Measurements from ENCODE around the gene SHANK3.

SHANK3 gene

DNA sequence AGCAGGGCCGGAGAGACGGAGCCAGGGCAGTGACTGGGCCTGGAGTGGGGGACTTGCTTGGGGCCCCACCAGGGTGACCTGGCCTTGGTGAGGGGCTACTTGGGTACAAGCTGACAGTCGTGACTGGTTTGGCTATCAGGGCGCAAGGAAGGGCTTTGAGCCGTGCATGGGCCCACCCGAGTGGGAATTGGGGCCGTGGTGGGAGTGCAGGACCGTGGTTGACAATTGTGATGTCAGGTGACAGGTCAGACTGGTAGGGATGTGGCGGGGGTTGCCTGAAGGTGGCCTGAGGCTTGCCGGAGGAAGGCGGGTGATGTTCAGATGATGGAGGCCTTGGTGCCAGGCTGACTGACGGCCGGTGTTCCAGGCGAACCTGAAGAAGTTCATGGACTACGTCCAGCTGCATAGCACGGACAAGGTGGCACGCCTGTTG is 5.6 kb downstream of the SHANK3 start:
- no peak for DNase-seq (ENCODE audit: low read depth in 3 of 3)

DNA sequence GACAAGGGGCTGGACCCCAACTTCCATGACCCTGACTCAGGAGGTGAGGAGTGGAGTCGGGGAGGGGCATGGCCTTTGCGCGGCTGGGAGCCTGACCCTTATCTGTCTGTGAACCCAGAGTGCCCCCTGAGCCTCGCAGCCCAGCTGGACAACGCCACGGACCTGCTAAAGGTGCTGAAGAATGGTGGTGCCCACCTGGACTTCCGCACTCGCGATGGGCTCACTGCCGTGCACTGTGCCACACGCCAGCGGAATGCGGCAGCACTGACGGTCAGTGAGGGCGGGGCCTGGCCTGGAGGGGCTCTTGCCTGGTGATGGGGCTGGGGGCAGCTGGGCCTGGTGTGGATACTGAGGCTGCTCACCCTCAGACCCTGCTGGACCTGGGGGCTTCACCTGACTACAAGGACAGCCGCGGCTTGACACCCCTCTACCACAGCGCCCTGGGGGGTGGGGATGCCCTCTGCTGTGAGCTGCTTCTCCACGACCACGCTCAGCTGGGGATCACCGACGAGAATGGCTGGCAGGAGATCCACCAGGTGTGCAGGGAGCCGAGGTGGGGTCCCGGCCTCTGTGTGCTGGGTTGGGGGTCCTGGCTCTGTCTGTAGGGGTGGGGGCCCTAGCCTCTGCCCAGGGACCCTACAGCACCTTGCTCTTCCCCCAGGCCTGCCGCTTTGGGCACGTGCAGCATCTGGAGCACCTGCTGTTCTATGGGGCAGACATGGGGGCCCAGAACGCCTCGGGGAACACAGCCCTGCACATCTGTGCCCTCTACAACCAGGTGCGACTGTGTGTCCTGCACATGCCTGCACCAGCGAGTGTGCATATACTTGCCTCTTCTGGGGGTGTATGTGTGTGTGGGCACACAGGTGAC is 6.3 kb downstream of the SHANK3 start:
- DNase-seq (ENCODE audit: low read depth in 3 of 3) = no peak

DNA sequence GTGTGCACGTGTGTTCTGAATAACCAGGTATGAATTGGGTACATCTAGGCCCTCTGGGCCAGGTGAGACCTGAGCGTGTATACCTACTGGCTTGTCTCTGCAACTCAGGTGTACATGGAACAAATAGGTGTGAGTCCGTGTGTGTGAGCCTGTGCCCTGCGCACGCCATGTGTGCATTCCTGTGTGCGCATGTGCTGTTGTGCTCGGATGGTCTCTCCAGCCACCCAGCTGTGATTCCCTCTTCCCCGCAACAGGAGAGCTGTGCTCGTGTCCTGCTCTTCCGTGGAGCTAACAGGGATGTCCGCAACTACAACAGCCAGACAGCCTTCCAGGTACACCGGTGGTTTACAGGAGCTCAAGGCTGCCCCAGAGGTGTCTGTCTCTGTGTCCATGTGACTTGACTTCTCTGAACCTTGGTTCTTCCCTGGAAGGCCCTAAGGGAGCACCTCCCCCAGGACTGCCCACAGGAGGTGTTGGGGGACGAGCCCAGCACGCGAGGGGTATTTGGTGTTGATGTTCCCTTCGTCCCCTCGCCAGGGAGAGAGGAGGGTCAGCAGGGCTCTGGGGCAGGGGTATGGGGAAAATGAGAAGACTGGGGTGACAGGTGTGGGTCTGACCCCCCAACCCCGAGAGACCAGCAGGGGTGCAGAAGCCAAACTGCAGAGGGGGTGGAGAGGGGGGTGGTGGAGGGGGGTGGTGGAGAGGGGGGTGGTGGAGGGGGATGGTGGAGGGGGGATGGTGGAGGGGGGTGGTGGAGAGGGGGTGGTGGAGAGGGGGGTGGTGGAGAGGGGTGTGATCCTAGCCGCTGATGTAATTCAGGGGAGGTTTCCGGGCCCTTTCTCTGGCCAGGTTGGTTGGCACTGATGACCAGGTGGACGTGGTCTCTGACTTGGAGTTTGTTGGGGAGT is 10.7 kb downstream of the SHANK3 start:
- DNase-seq (ENCODE audit: low read depth in 3 of 3) = no peak

DNA sequence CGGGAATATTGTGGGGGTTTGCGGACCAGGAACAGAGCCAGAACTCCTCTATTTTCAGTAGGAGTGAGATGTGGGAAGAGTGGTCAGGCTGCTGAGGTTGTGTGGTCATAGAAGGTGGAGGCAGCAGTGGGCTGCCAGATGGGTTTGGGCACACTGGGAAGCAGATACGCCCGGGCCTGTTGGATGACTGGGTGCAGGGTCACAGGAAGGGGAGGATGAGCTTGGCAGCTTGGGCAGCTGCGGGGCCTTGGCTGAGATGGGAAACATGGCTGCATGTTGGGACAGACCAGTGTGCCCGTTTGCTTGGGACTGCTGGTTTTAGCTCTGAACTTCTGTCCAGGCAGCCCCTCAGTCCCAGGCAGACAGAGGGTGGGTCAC is 11.4 kb downstream of the SHANK3 start:
- DNase-seq (ENCODE audit: low read depth in 3 of 3) = no peak

DNA sequence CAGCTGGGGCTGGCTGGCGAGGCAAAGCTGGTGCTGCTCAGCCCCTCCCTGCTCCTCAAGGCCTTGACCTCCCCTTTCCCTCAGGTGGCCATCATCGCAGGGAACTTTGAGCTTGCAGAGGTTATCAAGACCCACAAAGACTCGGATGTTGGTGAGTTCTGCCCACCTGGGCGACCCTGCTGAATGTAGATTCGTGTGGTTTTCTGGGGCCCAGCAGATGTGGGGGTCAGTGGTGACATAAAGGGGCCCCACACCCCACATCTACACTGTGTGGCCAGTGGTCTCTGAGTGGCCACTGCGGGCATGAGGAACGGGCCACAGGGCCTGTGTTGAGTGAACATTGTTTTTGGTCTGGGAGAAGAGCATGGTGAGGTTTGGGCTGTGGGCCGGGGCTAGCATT is 11.9 kb downstream of the SHANK3 start:
- DNase-seq (ENCODE audit: low read depth in 3 of 3) = no peak

DNA sequence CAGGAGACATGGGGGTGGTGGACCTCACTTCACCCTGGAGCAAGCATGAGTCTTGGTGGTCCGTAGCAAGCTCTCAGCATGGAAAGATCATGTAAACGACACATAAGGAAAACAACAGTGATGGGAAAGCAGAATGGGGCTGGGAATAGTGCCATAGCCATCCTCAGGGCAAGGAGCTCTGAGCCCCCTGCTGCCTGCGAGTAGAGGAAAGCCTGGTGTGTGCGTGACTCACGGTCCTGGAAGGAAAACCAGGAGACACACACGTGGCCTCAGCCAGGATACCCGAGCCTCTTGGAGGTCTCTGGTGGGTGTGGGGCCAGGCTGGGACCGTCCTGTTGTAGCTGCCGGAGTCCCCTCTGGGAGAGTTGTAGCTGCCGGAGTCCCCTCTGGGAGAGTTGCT is 12.4 kb downstream of the SHANK3 start:
- DNase-seq (ENCODE audit: low read depth in 3 of 3) = no peak

DNA sequence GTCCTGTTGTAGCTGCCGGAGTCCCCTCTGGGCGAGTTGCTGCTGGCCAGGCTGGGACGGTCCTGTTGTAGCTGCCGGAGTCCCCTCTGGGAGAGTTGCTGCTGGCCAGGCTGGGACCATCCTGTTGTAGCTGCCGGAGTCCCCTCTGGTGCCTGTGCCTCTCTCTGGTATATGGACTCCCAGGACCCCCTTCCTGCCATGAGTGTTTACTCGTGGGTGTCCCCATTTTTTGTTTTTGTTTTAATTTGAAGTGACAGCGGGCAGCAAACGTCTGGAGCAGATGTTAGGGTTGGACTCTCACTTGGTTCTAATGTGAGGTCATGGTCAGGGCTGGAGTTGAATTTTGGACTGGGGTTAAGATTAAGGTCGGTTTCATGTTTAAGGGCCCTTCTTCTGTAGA is 14.2 kb downstream of the SHANK3 start:
- no peak for DNase-seq (ENCODE audit: low read depth in 3 of 3)

DNA sequence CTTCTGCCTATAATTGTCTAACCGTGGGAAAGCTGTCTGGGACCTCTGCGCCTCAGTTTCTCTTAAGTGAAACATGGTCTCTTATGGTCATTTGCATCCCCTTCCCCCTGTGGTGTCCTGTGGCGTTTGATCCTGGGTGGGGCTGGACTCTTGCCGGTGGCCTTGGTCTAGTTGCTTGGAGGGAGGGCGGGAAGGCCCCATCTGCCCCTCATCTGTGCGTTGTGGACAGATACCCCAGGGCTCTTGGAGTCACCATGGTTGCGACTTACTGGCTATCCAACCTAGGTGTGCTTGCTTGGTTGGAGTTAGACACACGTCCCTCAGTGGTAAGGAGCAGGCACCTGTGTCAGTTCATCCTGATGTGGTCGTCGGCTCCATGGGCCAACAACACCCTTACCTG is 15.2 kb downstream of the SHANK3 start:
- no peak for DNase-seq (ENCODE audit: low read depth in 3 of 3)

DNA sequence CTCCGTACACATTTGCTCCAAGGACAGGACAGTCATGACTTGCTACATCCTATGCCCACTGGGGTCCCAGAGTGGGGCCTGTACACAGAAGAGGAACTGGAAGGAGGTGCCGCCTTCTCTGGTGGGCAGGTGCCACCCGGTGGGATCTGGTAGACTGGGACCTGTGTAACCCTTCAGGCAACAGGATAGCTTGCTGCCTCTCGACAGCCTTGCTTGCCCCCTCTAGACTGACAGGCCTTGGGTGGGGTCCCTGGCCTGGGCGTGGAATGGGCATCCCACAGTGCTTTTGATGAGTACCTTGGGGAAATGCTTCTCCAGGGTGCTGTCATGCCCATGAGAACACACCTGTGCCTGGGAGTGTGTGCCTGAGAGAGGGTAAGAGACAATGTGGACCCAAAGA is 15.8 kb downstream of the SHANK3 start:
- DNase-seq (ENCODE audit: low read depth in 3 of 3) = no peak

DNA sequence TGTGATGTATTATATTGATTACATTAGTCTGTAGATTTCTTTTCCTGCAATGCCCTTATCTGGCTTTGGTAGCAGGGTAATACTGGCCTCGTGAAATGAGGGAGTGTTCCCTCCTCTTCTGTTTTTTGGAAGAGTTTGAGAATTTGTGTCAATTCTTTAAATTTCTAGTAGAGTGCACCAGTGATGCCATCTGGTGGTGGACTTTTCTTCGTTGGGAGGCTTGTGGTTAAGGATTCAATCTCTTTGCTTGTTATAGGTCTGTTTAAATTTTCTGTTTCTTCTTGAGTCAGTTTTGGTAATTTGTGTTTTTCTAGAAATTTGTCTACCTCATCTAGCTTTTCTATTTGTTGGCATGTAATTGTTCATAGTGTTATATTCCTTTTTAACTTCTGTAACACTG is 18.9 kb downstream of the SHANK3 start:
- DNase-seq (ENCODE audit: low read depth in 3 of 3) = no peak

DNA sequence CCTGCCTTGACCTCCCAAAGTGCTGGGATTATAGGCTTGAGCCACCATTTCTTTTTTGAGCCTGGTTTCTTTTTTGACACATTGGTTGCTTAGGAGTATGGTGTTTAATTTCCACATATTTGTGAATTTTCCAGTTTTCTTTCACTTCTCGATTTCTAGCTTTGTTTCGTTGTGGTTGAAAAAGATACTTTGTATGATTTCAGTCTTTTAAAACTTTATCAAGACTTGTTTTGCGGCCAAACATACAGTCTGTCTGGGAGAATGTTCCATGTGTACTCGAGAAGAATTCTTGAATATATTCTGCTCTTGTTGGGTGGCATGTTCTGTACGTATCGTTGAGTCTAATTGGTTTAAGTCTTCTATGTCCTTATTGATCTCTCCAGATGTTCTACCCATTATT is 20.8 kb downstream of the SHANK3 start:
- no peak for DNase-seq (ENCODE audit: low read depth in 3 of 3)

DNA sequence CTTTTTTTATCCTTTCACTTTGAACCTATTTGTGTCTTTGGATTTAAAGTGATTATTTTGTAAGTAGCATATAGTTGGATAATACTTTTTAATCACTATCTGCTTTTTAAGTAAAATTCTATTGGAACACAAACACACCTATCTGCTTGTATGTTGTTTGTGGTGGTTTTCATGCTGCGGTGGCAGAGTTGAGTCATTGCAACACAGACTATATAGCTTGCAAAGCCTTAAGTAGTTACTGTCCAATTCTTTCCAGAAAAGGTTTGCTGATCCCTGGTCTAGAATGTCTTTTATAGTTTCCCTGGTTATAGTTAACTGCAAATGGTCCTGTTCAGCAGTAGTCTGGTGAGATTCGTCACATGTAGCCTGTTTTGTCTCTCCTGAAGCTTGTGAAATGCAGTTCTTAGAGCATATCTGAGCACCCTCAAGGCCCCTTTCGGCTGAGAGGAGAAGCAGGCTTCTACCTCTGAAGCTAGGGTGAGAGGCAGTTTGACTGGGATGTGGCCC is 21.5 kb downstream of the SHANK3 start:
- DNase-seq (ENCODE audit: low read depth in 3 of 3) = no peak

DNA sequence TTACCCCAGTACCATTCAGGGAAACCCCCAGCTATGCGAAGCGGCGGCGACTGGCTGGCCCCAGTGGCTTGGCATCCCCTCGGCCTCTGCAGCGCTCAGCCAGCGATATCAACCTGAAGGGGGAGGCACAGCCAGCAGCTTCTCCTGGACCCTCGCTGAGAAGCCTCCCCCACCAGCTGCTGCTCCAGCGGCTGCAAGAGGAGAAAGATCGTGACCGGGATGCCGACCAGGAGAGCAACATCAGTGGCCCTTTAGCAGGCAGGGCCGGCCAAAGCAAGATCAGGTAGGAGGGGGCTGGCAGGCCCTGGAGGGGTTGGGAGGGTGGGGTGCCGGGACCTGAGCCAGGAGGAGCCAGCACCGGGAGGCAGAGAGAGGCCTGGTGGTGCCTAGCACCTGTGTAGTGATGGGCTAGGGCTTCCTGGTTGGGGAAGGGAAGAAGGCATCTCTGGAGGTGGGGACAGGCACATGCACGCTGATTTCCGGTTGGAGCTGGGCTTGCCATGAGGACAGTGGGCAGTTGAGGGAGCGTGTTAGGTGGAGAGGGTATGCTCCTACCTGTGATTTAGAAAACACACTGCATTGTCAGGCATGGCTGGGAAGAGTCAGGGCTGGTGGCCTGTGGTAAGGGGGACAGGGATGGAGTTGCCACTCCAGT is 22.3 kb downstream of the SHANK3 start:
- no peak for DNase-seq (ENCODE audit: low read depth in 3 of 3)

DNA sequence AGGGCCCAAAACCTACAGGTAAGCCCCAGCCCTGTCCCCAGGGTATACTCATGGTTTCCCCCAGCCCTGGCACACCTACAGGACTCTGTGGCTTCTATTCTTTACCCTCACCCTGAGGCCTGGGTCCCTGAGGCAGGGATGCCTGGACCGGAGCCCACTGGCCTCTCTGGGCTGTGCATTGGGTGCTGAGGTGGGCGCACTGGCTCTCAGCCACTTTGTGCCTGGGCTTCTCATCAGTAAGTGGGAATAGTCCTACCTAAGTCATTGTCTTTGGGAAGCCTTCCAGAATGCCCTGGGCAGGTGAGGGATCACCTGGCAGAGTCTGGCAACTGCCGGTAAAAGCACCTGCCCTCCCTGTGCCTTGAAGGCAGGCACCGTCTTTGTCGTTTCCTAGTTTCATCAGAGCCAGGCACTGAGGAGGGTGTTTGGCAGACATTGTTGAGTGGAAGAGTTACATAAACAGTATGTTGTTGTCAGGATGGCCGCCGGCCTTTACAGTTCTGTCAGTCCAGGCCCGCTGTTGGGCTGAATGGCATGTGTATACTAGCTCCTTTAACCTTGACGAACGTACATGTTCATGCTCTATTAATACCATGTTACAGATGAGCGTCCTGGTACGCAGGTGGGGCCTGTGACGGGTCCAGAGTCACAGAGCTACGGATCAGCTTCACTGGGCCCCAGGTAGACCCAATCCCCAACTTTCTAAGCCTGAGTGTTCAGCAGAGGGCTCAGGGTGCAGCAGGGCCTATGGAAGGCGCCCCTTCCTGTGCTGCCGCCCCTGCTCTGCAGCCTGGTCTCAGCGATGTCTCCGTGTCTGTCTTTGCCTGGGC is 23.0 kb downstream of the SHANK3 start:
- DNase-seq (ENCODE audit: low read depth in 3 of 3) = no peak

DNA sequence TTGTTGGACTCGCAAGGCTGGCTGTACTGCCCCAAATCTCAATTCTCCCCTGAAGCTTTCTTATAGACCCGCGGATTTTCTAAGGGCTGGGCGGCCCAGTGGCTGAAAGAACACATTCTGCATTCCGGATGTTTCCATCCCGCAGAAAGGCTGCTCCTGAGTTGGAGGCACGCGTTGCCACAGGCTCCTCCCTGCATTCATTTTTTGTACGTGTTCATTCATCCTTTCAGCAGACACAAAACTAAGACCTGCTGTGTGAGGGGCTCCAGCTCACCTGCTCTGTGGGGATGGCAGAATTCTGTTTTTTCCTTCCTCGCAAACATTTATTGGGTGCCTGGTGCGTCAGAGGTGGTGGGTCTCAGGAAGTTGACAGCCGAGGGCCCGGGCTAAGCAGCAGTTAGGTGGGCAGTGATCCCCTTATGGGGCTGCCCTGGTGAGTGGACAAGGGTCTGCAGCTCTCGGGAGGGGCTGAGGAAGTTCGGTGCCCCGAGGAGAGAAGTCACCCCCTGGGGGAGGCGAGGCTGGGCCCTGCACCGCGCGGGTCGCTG is 23.7 kb downstream of the SHANK3 start:
- no peak for DNase-seq (ENCODE audit: low read depth in 3 of 3)

DNA sequence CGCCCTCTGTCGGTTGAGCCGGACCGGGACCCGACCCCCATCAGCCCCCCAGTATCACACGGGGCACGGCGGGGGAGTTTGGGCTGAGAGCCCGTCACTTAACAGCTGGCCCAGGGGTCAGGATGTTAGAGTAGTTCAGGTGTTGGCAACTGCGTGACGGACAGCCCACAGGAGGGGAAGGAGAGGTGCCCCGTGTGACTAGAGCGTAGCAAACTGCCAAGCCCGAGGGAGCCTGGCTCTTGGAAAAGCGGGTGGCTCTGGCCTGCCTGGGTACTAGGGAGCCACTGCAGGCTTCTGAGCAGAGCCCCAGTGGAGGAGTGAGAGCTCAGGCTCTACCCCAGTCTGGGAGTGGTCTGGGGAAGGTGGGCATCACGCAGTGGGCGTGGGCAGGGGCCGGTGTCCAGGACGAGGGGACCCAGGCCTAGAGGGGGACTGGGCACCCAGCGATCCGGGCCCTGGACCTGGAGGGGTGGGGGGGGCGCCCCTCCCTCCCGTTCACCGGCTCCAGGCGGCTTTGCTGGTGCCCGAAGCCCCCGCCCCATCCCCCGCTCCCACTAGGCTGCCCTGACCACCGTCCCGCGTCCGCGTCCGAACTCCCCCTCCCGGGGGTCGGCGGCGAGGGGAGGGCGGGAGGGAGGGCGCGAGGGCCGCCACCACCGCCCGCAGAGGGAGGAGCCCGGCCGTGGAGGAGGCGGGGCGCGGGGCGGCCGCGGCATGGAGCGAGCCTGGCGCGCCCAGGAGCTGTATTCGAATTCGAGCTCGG is 24.4 kb downstream of the SHANK3 start:
- DNase-seq (ENCODE audit: low read depth in 3 of 3) = no peak

DNA sequence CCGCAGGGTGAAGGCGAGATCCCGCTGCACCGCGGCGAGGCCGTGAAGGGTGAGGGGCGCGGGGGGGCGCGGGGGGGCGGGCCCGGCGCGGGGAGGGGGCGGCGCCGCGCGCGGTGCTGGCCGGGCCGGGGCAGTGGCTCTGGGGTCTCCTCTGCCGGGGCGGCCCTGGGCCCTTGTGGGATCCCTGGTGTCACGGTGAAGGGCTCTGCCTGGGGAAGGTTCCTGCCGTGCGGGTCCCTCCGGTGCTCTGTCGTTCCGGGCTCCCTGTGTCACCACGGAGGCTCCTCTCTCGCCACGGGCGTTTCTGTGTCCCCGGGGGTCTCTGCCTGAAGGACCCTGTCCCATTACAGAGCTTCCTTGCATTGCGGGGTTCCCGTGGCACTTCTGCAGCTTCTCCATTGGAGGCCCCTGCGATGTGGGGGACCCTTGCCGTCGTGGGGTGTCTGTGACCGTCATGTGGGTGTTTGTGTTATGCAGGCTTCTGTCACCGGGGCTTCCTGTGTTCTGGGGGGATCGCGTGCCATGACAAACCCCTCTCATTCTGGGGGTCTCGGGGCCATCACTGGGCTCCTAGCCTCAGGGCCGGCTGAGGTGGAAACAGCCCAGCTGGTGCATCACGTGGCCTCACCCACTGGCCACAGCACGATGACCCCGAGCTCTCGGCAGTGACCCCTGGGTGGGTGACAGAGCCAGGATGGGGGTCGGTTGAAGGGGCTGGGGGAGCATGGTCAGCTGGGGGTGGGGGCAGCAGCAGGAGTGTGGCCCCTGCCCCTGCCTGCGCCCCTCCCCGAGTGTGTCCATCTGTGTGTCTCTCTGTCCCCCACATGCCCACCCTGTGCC is 25.3 kb downstream of the SHANK3 start:
- no peak for DNase-seq (ENCODE audit: low read depth in 3 of 3)

DNA sequence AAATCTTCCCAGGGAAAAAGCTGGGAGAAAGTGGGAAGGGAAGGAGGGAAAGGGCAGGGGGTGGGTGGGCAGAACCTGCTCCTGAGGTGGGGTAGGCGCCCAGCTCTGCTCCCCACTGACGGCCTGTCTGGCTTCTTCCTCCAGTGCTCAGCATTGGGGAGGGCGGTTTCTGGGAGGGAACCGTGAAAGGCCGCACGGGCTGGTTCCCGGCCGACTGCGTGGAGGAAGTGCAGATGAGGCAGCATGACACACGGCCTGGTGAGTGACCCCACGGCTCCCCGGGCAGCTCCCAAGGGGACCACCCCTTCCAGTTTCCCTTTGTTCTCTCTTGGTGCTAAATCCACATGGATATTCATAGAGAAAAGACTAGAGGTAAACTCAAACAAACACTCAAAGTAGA is 25.9 kb downstream of the SHANK3 start:
- no peak for DNase-seq (ENCODE audit: low read depth in 3 of 3)

DNA sequence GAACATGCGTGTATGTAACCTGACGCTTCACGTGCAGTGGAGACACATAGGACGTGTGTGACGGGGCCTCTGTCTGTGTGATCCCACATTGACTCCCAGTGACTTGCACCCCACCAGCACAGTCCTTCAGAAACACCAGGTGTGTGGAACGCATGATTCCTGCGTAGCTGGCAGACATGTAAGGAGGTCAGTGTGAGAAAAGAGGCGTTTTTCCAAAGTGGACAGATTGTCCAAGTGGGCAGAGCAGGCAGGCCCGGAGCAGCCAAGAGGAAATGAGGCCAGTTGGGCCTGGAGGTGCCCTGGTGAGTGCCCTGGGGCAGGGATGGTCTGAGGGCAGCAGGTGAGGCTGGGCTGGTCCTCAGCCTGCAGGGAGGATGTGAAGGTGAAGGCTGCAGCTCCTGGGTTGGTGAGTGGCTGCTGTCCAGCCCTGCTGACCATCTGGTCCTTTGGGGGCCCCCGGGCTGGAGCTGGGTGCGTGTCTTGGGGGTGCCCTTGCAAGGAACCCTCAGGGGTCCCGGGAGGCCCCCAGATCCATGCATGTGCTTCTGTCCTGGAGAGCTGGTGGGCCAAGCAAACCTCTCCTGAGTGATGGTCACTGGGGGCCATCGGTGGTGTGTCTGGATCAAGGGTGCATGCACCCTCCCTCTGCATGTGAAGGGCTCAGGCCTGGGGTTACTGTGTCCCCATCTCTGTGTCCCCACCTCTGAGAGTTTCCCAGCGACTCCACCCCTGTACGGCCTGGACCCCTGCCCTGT is 26.6 kb downstream of the SHANK3 start:
- DNase-seq (ENCODE audit: low read depth in 3 of 3) = no peak
